ENCODE measurements around the gene KLHL7.
A peak's percentile ranks its signal among the peaks of the same experiment; 100 is the strongest.

Gene KLHL7

GRCh38 chr7:23098029-23098428 is 7.6 kb upstream of the KLHL7 start:
- H3K27ac Mint-ChIP-seq = no peak overlapping the region
- peaks cover 0 to 6% of the 10 kb centered on the region in 2 donors for H3K27me3 Mint-ChIP-seq
- peaks cover 4 to 8% of the 10 kb centered on the region in 2 donors for H3K9me3 Mint-ChIP-seq
- no peak overlapping the region for H3K4me3 Mint-ChIP-seq
- no peaks in the 10 kb centered on the region for H3K4me1 Mint-ChIP-seq
- ATAC-seq (replicated peaks) (no peak), DNase-seq (no peak)
- H3K36me3 Mint-ChIP-seq = peaks cover 7 to 21% of the 10 kb centered on the region in 2 donors

- no peaks in the 10 kb centered on the region for H3K4me1 Mint-ChIP-seq
- H3K36me3 Mint-ChIP-seq = peaks cover 7 to 21% of the 10 kb centered on the region in 2 donors
- ATAC-seq (replicated peaks) (no peak), DNase-seq (no peak)
- peaks cover 4 to 8% of the 10 kb centered on the region in 2 donors for H3K9me3 Mint-ChIP-seq
- H3K27ac Mint-ChIP-seq = no peak overlapping the region
- H3K27me3 Mint-ChIP-seq = peaks cover 0 to 6% of the 10 kb centered on the region in 2 donors
- no peak overlapping the region for H3K4me3 Mint-ChIP-seq
Measured at GRCh38 chr7:23098460-23098859, 7.1 kb upstream of the KLHL7 start.

GRCh38 chr7:23100697-23101096 is 4.9 kb upstream of the KLHL7 start:
- ATAC-seq (replicated peaks) (no peak), DNase-seq (no peak)
- Mint-ChIP-seq H3K27me3 (no peaks in the 10 kb centered on the region), H3K9me3 (peaks cover 4 to 7% of the 10 kb centered on the region in 2 donors), H3K27ac (no peak overlapping the region), H3K4me3 (no peak overlapping the region), H3K36me3 (peaks cover 7 to 19% of the 10 kb centered on the region in 2 donors), H3K4me1 (no peaks in the 10 kb centered on the region)

- peak overlapping the region; percentile 99 for H3K4me3 Mint-ChIP-seq
- ATAC-seq (replicated peaks) (peak; percentile 35 to 38), DNase-seq (no peak)
- H3K27me3 Mint-ChIP-seq = no peaks in the 10 kb centered on the region
- peaks cover 0 to 2% of the 10 kb centered on the region in 2 donors for H3K9me3 Mint-ChIP-seq
- peaks cover 12 to 36% of the 10 kb centered on the region in 2 donors for H3K4me1 Mint-ChIP-seq
- H3K36me3 Mint-ChIP-seq = peaks cover 8 to 10% of the 10 kb centered on the region in 2 donors
- H3K27ac Mint-ChIP-seq = peak overlapping the region; percentile 99
Measured at GRCh38 chr7:23105086-23105643, 420 bp upstream of the KLHL7 start.

GRCh38 chr7:23106057-23106822 is 655 bp downstream of the KLHL7 start:
- Mint-ChIP-seq H3K4me1 (peaks cover 16 to 44% of the 10 kb centered on the region in 2 donors), H3K4me3 (peak overlapping the region; percentile 99), H3K27me3 (no peaks in the 10 kb centered on the region), H3K27ac (peak overlapping the region; percentile 99), H3K9me3 (peaks cover 0 to 2% of the 10 kb centered on the region in 2 donors), H3K36me3 (peaks cover 8 to 11% of the 10 kb centered on the region in 2 donors)
- ATAC-seq (replicated peaks) (peak; percentile 52 to 53), DNase-seq (peak; percentile 21)

GRCh38 chr7:23106823-23107663 is 1.5 kb downstream of the KLHL7 start:
- no peak for DNase-seq
- H3K27ac Mint-ChIP-seq = peak overlapping the region; percentile 99
- peaks cover 0 to 2% of the 10 kb centered on the region in 2 donors for H3K9me3 Mint-ChIP-seq
- peaks cover 16 to 44% of the 10 kb centered on the region in 2 donors for H3K4me1 Mint-ChIP-seq
- peak overlapping the region; percentile 99 for H3K4me3 Mint-ChIP-seq
- no peaks in the 10 kb centered on the region for H3K27me3 Mint-ChIP-seq
- H3K36me3 Mint-ChIP-seq = peaks cover 8 to 11% of the 10 kb centered on the region in 2 donors
- no peak for ATAC-seq (replicated peaks)

- Mint-ChIP-seq H3K27me3 (no peaks in the 10 kb centered on the region), H3K4me3 (no peak overlapping the region), H3K27ac (no peak overlapping the region), H3K9me3 (peaks cover 0 to under 1% of the 10 kb centered on the region in 2 donors), H3K36me3 (peaks cover 7 to 8% of the 10 kb centered on the region in 2 donors), H3K4me1 (peaks cover 18 to 44% of the 10 kb centered on the region in 2 donors)
- DNase-seq = no peak
- ATAC-seq (replicated peaks) = no peak
Measured at GRCh38 chr7:23107781-23108180, 2.2 kb downstream of the KLHL7 start.

GRCh38 chr7:23108995-23109394 is 3.4 kb downstream of the KLHL7 start:
- peaks cover 18 to 44% of the 10 kb centered on the region in 2 donors for H3K4me1 Mint-ChIP-seq
- peaks cover 5% of the 10 kb centered on the region in 2 donors for H3K36me3 Mint-ChIP-seq
- no peak overlapping the region for H3K4me3 Mint-ChIP-seq
- no peak for DNase-seq
- H3K27ac Mint-ChIP-seq = no peak overlapping the region
- no peak for ATAC-seq (replicated peaks)
- H3K27me3 Mint-ChIP-seq = no peaks in the 10 kb centered on the region
- H3K9me3 Mint-ChIP-seq = no peaks in the 10 kb centered on the region

GRCh38 chr7:23109470-23109869 is 3.9 kb downstream of the KLHL7 start:
- Mint-ChIP-seq H3K4me1 (peaks cover 18 to 44% of the 10 kb centered on the region in 2 donors), H3K4me3 (no peak overlapping the region)
- no peak for ATAC-seq (replicated peaks)

GRCh38 chr7:23114896-23115295 is 9.3 kb downstream of the KLHL7 start:
- peaks cover 16 to 23% of the 10 kb centered on the region in 2 donors for H3K4me1 Mint-ChIP-seq
- no peak for DNase-seq
- no peaks in the 10 kb centered on the region for H3K27me3 Mint-ChIP-seq
- H3K9me3 Mint-ChIP-seq = no peaks in the 10 kb centered on the region
- no peak overlapping the region for H3K27ac Mint-ChIP-seq
- H3K36me3 Mint-ChIP-seq = peaks cover 2 to 21% of the 10 kb centered on the region in 2 donors
- ATAC-seq (replicated peaks) = no peak
- H3K4me3 Mint-ChIP-seq = no peak overlapping the region

More at GRCh38 chr7:23109470-23109869, 3.9 kb downstream of the KLHL7 start:
- Mint-ChIP-seq H3K27ac (no peak overlapping the region), H3K9me3 (no peaks in the 10 kb centered on the region), H3K36me3 (peaks cover 5% of the 10 kb centered on the region in 2 donors), H3K27me3 (no peaks in the 10 kb centered on the region)
- no peak for DNase-seq

GRCh38 chr7:23115991-23116390 is 10.4 kb downstream of the KLHL7 start:
- Mint-ChIP-seq H3K36me3 (peaks cover 2 to 18% of the 10 kb centered on the region in 2 donors), H3K27me3 (no peaks in the 10 kb centered on the region), H3K4me3 (no peak overlapping the region), H3K27ac (no peak overlapping the region), H3K4me1 (peaks cover 11 to 17% of the 10 kb centered on the region in 2 donors), H3K9me3 (no peaks in the 10 kb centered on the region)
- no peak for DNase-seq
- no peak for ATAC-seq (replicated peaks)

GRCh38 chr7:23117841-23118240 is 12.3 kb downstream of the KLHL7 start:
- Mint-ChIP-seq H3K4me1 (peaks cover 10 to 19% of the 10 kb centered on the region in 2 donors), H3K27ac (no peak overlapping the region), H3K4me3 (no peak overlapping the region), H3K9me3 (no peaks in the 10 kb centered on the region), H3K36me3 (peaks cover 4 to 25% of the 10 kb centered on the region in 2 donors), H3K27me3 (no peaks in the 10 kb centered on the region)
- DNase-seq = no peak
- ATAC-seq (replicated peaks) = no peak

GRCh38 chr7:23120106-23120505 is 14.5 kb downstream of the KLHL7 start:
- Mint-ChIP-seq H3K27ac (no peak overlapping the region), H3K4me1 (peaks cover 10 to 19% of the 10 kb centered on the region in 2 donors), H3K9me3 (no peaks in the 10 kb centered on the region), H3K27me3 (no peaks in the 10 kb centered on the region), H3K4me3 (no peak overlapping the region), H3K36me3 (peaks cover 4 to 29% of the 10 kb centered on the region in 2 donors)
- DNase-seq = no peak
- ATAC-seq (replicated peaks) = no peak

GRCh38 chr7:23121165-23121564 is 15.6 kb downstream of the KLHL7 start:
- Mint-ChIP-seq H3K4me1 (peaks cover 8 to 15% of the 10 kb centered on the region in 2 donors), H3K4me3 (no peak overlapping the region), H3K27ac (no peak overlapping the region), H3K27me3 (no peaks in the 10 kb centered on the region), H3K36me3 (peaks cover 6 to 28% of the 10 kb centered on the region in 2 donors), H3K9me3 (no peaks in the 10 kb centered on the region)
- DNase-seq = no peak
- no peak for ATAC-seq (replicated peaks)

All from stimulated activated naive B cell treated with anti-CD40 and anti-IgM and Interleukin-4, amounts not matched to agents 10 μg/mL and 1 μg/mL and 100 μg/mL, for 72 hours (primary cell).